Panc1 (cell line): ENCODE results near the gene ADGRD1. TPM values are rescaled to one million over a fixed set of nuclear protein-coding genes. Genes with fewer than 3 reads are reported as not detected.
"Not testable (repeated sequence)": the region's sequence is repeated elsewhere in the genome, so short reads cannot be mapped to it uniquely, and the experiment has no call there.

Source experiments
- ATAC-seq: fragments of 200-7000 bp; cut with Tn5 transposase; 2 replicates; pipeline ENCODE4 v1.9.1; 2020; ENCODE audit warnings: mild to moderate bottlenecking, moderate library complexity
- BruUV-seq: library from RNA; stranded (reverse); fragments of 400-500 nt; replicated peaks from 2 replicates; lab custom pipeline; 2021; lab: Mats Ljungman, UMichigan
- CTCF ChIA-PET: fragments of 300-600 bp; sonication (Branson Sonifier 250); formaldehyde crosslinking; loops from one replicate; lab custom pipeline; 2022; ENCODE audit warnings: antibody characterized with exemption; lab: Charles Lee
- POLR2A ChIA-PET: fragments of 300-600 bp; sonication (Branson Sonifier 250); formaldehyde crosslinking; loops from one replicate; lab custom pipeline; 2022; ENCODE audit warnings: antibody characterized with exemption; lab: Charles Lee
- DNase-seq: peaks from one replicate; pipeline ENCODE4 v3.0.0-alpha.2; 2010; ENCODE audit warnings: low read depth, low spot score
- H3K27ac ChIP-seq: 2 replicates; pipeline ENCODE4 v1.5.1; 2011; ENCODE audit warnings: mild to moderate bottlenecking, low read length, inconsistent platforms
- H3K27me3 ChIP-seq: fragments of 200-500 bp; sonication (Bioruptor generic); 2 replicates; pipeline ENCODE4 v1.6.0; 2014; ENCODE audit warnings: low read length, inconsistent platforms; ENCODE audit not compliant: control insufficient read depth, insufficient read depth
- H3K36me3 ChIP-seq: fragments of 200-500 bp; sonication (Bioruptor generic); 2 replicates; pipeline ENCODE4 v1.5.1; 2014; ENCODE audit warnings: inconsistent platforms, mild to moderate bottlenecking, low read length, moderate library complexity; ENCODE audit not compliant: control insufficient read depth, insufficient read depth
- H3K4me1 ChIP-seq: 2 replicates; pipeline ENCODE4 v1.5.1; 2011; ENCODE audit warnings: inconsistent platforms, mild to moderate bottlenecking, low read length, moderate library complexity; ENCODE audit not compliant: control insufficient read depth, insufficient read depth
- H3K4me3 ChIP-seq, 2 experiments: 2 replicates each; pipeline ENCODE4 v1.5.1; 2011 to 2012; ENCODE audit warnings: low read depth in 2 of 2, low read length in 2 of 2, mild to moderate bottlenecking in 2 of 2, inconsistent platforms in 1 of 2, moderate library complexity in 1 of 2
- H3K9me3 ChIP-seq: fragments of 200-500 bp; sonication (Bioruptor generic); 2 replicates; pipeline ENCODE4 v1.5.1; 2014; ENCODE audit warnings: low read depth, mild to moderate bottlenecking, inconsistent platforms, low read length, moderate library complexity; ENCODE audit not compliant: control insufficient read depth, insufficient read depth
- CTCF ChIP-seq: fragments of 450-650 bp; IDR thresholded peaks from 2 replicates; pipeline ENCODE4 v1.5.1; 2017; ENCODE audit warnings: mild to moderate bottlenecking
- POLR2AphosphoS5 ChIP-seq: IDR thresholded peaks from 2 replicates; pipeline ENCODE4 v1.6.1; 2012; ENCODE audit warnings: mild to moderate bottlenecking, low read depth, low read length, moderate library complexity
- REST ChIP-seq, 2 experiments: IDR thresholded peaks; 2 replicates each; pipeline ENCODE4 v1.6.1; 2011 to 2012; ENCODE audit warnings: low read depth in 2 of 2, control low read depth in 1 of 2, low read length in 1 of 2, mild to moderate bottlenecking in 1 of 2, moderate library complexity in 1 of 2; ENCODE audit not compliant: insufficient read depth in 1 of 2
- SIN3A ChIP-seq: IDR thresholded peaks from 2 replicates; pipeline ENCODE4 v1.6.1; 2012; ENCODE audit warnings: low read depth, mild to moderate bottlenecking, low read length, moderate library complexity, borderline replicate concordance; ENCODE audit not compliant: insufficient read depth
- TCF7L2 ChIP-seq: IDR thresholded peaks from 2 replicates; pipeline ENCODE4 v1.6.1; 2011; ENCODE audit warnings: mild to moderate bottlenecking, low read depth, low read length, inconsistent platforms
- in situ Hi-C: cut with HindIII; loops from 2 replicates; pipeline ENCODE4 v1.10.0; 2016; ENCODE audit warnings: low sequenced_read_pairs, low pct_unique_long_range_greater_than_20kb
- intact Hi-C: fragments of 100-400 bp; cut with micrococcal nuclease; formaldehyde crosslinking; loops from one replicate; pipeline ENCODE4 v1.10.0; 2022; ENCODE audit not compliant: unreplicated experiment
- total RNA-seq: library from RNA; stranded (reverse); gene quantifications from one replicate; pipeline ENCODE4 v1.2.1, GENCODE V29; 2021; ENCODE audit not compliant: unreplicated experiment

The ADGRD1 gene
- total RNA-seq, 1 experiment from 2014 or later, result 0.21 TPM

- peaks cover 14% of the 10 kb centered on the region for H3K27me3 ChIP-seq
- BruUV-seq, result no TSS peak
- intact Hi-C loops, result no loop called here
- in situ Hi-C loops, result no loop called here
- H3K27ac ChIP-seq, result no peak overlapping the region
- no peak; the same call in 1 of the 2 replicates for ATAC-seq
- no peak for TF ChIP-seq SIN3A
- no peak for TF ChIP-seq TCF7L2
- CTCF ChIA-PET, result no interaction called here
- DNase-seq, result no peak
- H3K9me3 ChIP-seq, result no peaks in the 10 kb centered on the region
- H3K4me1 ChIP-seq, result no peaks in the 10 kb centered on the region
- no peak overlapping the region for H3K4me3 ChIP-seq
- POLR2A ChIA-PET, result no interaction called here
- H3K36me3 ChIP-seq, result no peaks in the 10 kb centered on the region
These were observed 113.3 kb downstream of the ADGRD1 start for GRCh38 chr12:131066886-131067490.

- in situ Hi-C loops, result no loop called here
- ATAC-seq (no peak), DNase-seq (no peak)
- Histone ChIP-seq H3K4me3 (no peak overlapping the region), H3K27ac (no peak overlapping the region), H3K27me3 (peaks cover 12% of the 10 kb centered on the region), H3K36me3 (no peaks in the 10 kb centered on the region), H3K4me1 (no peaks in the 10 kb centered on the region), H3K9me3 (no peaks in the 10 kb centered on the region)
- ChIA-PET POLR2A (no interaction called here), CTCF (no interaction called here)
- TF ChIP-seq TCF7L2 (no peak), CTCF (no peak), REST (IDR thresholded peaks at IDR 0.05; ENCODE audit: insufficient read depth in 1 of 2, low read depth in 2 of 2, low read length in 1 of 2) (no peak), SIN3A (no peak), POLR2AphosphoS5 (no peak)
- intact Hi-C loops, result no loop called here
- BruUV-seq, result no TSS peak
These were observed 114.5 kb downstream of the ADGRD1 start for GRCh38 chr12:131067981-131068851.

GRCh38 chr12:131068926-131069720, 115.4 kb downstream of the ADGRD1 start:
- ATAC-seq, H3K9me3 ChIP-seq, H3K27ac ChIP-seq, H3K27me3 ChIP-seq, CTCF ChIA-PET, H3K36me3 ChIP-seq, in situ Hi-C loops, BruUV-seq, H3K4me1 ChIP-seq, POLR2A ChIA-PET, H3K4me3 ChIP-seq, DNase-seq, intact Hi-C loops: not testable (repeated sequence)

GRCh38 chr12:131070136-131070535, 116.4 kb downstream of the ADGRD1 start:
- intact Hi-C loops, POLR2A ChIA-PET, H3K9me3 ChIP-seq, CTCF ChIA-PET, H3K36me3 ChIP-seq, DNase-seq, BruUV-seq, H3K27me3 ChIP-seq, ATAC-seq, H3K27ac ChIP-seq, H3K4me3 ChIP-seq, H3K4me1 ChIP-seq, in situ Hi-C loops: not testable (repeated sequence)
